ENCODE data around the gene NCOA3.
"Not testable (repeated sequence)": the region's sequence is repeated elsewhere in the genome, so short reads cannot be mapped to it uniquely, and the experiment has no call there.

Gene NCOA3

DNA sequence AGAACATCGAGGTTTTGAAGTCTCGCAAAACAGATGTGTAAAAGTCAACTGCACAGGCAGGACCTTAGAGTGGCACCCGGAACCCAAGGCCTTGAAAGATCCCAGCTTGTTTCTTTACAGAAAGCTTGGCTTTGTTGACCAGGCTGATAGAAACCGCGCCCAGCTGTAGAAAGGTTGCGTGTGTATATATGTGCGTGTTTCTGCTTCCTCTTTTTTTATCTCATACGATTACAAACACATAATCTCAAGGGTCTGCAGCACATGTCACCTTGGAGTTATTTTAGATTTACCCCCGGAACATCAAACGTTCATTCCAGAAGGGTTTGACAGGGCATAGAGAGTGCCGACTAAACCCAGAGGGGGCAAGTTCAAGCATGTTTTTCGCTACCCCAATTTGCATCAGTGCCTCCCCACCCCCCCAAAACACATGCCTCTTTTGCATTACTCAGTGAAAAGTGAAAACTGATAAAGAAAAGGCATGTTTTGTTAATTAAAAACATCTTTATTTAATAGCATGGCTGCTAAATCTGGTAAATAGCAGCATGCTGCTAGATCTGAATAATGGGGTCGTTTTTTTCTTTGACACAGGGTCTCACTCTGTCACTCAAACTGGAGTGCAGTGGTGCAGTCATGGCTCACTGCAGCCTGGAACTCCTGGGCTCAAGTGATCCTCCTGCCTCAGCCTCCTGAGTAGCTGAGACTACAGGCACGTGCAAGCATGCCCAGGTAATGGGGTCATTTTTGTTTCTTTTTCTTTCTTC, 33.2 kb upstream of the NCOA3 start:
- in situ Hi-C loops (cut with HindIII; ENCODE audit: low sequenced_read_pairs), result no loop called here

DNA sequence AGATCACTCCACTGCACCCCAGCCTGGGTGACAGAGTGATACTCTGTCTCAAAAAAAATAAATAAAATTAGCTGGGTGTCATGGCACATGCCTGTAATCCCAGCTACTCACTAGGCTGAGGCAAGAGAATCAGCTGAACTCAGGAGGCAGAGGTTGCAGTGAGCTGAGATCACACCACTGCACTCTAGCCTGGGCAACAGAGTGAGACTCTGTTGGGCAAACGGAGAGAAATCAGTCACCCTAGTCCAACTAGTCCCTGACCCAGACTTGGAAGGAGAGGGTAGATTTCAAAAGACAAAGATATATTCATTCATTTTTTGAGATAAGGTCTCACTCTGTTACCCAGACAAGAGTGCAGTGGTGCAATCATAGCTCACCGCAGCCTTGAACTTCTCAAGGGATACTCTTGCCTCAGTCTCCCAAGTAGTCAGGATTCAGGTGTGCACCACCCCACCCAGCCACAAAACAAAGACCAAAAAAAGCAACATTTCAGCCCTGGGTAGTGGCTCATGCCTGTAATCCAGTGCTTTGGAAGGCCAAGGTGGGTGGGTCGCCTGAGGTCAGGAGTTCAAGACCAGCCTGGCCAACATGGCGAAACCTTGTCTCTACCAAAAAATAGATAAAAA, 26.2 kb upstream of the NCOA3 start:
- in situ Hi-C loops (cut with HindIII; ENCODE audit: low sequenced_read_pairs), result no loop called here

DNA sequence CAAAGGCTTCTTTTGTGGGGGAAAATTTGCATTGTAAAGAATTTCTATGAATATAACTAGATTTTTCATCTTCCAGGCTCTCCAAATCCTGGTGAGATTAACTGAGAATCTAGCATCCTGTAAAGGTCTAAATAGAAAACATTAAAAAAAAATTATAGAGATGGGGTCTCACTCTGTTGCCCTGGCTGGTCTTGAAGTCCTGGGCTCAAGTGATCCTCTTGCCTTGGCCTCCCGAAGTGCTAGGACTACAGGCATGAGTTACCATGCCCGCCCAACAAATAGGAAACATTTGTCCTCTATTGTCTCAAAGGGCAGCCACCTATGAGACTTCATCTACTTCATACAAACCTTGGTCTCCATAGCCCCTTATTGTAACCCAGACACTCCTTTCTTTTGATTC, 25.2 kb upstream of the NCOA3 start:
- in situ Hi-C loops (cut with HindIII; ENCODE audit: low sequenced_read_pairs), result no loop called here

DNA sequence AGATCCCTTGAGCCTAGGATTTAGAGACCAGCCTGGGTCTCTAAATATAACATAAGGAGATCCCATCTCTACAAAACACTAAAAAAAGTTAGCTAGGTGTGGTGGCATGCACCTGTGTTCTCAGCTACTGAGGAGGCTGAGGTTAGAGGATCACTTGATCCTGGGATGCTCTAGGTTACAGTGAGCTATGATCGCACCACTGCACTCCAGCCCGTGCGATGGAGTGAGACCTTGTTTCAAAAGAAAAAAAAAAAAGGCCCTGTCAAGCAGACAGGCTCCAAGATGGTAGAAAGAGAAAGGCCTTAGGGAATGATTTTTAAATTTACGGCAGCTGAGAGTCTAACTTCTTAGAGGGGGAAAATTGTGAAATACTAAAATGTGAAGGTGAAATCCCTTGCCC, 22.6 kb upstream of the NCOA3 start:
- in situ Hi-C loops (cut with HindIII; ENCODE audit: low sequenced_read_pairs), result no loop called here

DNA sequence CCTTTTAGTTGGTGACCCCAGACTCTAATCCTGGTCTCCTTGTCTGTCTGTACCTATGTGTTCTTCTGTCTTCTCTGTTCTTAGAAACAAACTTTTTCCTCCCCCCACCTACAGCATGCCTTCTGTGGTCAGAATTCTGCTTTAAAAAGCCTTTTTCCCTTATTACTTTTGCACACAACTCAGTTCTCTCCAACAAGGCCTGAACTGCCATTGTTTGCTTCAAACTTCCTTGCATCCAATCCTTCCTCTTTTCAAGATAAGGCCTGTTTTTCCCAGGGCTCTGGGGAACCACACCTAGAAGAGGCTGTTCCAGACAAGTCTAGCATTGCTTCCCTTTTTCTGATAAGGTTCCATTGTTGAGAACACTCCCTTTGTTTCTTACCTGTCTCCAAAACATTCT, 22.2 kb upstream of the NCOA3 start:
- in situ Hi-C loops (cut with HindIII; ENCODE audit: low sequenced_read_pairs), result no loop called here

DNA sequence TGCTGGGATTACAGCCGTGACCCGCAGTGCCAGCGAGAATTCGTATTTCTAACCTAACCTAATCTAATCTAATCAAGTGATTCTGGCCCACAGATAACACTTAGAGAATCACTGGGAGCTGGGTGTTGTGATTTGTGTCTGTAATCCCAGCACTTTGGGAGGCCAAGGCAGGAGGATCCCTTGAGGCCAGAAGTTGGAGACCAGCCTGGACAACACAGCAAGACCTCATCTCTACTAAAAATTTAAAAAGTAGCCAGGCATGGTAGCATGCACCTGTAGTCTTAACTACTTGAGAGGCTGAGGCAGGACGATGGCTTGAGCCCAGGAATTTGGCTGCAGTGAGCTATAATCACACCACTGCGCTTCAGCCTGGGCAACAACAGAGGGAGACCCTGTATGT, 21.4 kb upstream of the NCOA3 start:
- in situ Hi-C loops (cut with HindIII; ENCODE audit: low sequenced_read_pairs), result no loop called here

DNA sequence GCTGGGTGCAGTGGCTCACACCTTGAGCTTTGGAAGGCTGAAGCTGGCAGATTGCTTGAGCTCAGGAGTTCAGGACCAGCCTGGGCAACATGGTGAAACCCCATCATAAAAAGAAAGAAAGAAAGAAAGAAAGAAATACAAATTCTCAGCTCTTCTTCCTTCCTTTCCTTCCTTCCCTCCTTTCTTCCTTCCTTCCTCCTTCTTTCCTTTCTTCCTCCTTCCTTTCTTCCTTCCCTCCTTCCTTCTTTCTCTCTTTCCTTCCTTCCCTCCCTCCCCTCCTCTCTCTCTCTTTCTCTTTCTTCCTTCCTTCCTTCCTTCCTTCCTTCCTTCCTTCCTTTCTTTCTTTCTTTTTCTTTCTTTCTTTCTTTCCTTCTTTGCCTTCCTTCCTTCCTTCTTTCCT, 21.0 kb upstream of the NCOA3 start:
- in situ Hi-C loops (cut with HindIII; ENCODE audit: low sequenced_read_pairs), result no loop called here

DNA sequence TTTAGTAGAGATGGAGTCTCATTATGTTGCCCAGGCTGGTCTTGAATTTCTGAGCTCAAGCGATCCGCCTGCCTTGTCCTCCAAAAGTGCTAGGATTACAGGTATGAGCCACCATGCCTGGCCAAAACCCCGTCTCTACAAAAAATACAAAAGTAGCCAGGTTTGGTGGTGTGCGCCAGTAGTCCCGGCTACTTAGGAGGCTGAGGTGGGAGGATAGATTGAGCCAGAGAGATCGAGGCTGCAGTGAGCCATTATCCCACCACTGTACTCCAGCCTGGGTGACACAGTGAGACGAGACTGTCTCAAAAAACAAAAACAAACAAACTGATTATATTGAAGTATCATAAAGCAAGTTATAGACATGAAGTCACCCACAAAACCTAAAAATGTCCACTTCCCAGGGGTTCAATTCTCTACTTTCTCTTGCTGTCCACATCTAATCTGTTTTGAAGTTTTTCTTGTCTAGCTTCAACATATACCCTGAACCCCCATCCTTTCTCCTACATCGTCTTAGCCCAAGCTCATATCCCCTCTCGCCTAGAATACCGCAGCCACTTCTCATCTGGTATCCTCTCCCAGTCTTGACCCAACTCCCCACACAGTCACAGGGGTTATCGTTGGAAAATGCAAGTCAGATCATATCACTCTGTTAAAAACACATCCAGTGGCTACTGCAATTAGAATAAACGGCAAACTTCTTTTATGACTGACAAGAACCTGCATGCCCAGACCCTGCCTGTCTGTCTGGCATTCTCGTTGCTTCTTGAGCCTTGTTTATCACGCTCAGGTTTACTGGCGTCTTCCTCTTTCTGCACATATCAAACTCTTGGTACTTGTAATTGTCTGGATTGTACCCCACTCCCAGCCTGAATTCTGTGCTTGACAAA, 20.1 kb upstream of the NCOA3 start:
- in situ Hi-C loops (cut with HindIII; ENCODE audit: low sequenced_read_pairs), result no loop called here

DNA sequence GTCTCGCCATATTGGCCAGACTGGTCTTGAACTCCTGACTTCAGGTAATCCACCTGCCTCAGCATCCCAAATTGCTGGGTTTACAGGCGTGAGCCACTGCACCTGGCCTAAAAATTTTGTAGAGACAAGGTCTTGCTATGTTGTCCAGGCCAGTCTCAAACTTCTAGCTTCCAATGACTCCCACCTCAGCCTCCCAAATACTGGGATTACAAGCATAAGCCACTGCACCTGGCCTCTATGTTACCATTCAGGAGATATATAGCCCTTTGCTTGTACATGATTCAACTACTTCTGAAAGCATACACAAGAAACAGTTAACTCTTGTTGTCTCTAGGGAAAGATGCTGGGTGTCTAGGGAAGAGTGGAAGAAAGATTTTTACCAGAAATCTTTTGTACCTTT, 19.0 kb upstream of the NCOA3 start:
- in situ Hi-C loops (cut with HindIII; ENCODE audit: low sequenced_read_pairs), result no loop called here

DNA sequence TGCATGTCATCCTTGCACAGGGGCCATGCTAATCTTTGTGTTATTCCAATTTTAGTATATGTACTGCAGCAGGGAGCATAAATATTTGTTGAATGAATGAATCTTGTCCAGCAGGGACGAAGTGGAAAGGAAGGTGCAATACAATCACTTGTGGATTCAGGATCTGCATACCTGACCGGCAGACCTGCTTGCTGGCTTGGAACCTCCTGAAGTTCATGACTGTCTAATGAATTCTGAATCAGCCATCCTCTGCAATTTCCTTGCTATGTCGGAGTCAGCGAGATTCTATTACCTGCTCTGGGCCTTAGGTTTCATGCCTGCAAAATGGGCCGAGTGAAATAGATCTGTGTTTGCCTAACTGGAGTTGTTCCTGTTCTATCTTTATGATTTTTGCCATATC, 17.4 kb upstream of the NCOA3 start:
- in situ Hi-C loops (cut with HindIII; ENCODE audit: low sequenced_read_pairs), result no loop called here

DNA sequence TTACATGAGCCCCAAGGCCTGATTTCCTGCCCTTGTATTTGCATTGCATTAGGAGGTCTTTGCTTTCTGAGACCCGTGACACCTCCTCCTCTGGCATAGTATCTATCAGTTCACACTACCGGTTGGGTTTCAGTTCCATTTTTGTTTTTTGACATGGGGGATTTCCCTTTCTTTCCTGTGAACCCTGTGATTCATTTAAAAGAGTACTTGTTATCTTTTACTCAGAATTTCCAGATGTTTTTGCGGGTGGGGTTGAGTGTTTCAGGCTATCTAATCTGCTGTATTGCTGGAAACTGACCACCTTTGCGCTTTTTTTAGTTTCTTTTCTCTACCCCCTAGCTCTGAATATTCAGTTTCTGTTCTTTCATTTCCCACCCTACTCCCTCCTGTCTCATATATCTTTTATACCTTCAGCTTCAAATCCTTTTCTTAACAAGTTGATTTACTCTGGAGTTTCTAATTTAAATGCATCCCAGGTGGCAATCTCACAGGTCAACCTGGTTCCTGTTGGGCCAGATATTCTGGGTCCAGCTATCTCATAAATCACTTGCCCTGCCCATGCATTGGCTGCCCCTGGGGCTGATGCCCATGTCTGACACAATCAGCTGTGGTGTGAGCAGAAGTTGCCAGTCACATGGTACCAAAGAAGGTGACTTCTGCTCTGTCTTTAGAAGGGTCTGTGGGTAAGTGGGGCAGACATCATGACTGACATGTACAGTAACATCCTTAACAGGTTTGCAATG, 14.3 kb upstream of the NCOA3 start:
- in situ Hi-C loops (cut with HindIII; ENCODE audit: low sequenced_read_pairs), result no loop called here

DNA sequence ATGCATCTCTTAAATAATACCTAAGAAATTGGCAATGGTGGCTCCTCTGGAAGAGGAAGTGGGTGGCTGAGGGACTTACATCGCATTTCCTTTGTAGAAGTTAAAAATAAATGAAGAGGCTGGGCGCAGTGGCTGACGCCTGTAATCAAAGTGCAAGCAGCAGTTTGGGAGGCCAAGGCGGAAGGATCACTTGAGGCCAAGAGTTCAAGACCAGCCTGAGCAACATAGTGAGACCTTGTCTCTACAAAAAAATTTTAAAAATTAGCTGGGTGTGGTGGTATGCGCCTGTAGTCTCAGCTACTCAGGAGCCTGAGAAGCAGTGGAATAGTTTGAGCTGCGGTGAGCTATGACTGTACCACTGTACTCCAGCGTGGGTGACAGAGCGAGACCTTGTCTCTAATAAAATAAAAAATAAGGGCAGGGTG, 12.2 kb upstream of the NCOA3 start:
- in situ Hi-C loops (cut with HindIII; ENCODE audit: low sequenced_read_pairs), result no loop called here

DNA sequence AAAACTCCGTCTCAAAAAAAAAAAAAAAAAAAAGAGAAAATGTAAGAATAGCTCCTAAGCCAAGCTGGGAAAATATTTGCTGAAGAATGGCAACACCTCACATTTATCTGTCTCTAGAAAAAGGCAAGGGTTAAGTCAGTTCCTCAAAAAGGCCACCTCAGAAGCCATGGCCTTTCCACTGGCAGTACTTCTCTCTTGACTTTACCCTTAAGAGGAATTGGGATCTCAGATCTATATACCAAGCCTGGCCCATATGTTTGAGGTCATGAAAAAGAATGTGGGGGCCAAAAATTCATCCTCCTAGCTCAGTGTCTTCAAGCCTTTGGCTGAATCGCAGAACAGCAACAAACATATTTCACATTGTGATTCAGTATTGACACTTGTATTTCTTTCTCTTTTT, 10.9 kb upstream of the NCOA3 start:
- in situ Hi-C loops (cut with HindIII; ENCODE audit: low sequenced_read_pairs), result no loop called here

DNA sequence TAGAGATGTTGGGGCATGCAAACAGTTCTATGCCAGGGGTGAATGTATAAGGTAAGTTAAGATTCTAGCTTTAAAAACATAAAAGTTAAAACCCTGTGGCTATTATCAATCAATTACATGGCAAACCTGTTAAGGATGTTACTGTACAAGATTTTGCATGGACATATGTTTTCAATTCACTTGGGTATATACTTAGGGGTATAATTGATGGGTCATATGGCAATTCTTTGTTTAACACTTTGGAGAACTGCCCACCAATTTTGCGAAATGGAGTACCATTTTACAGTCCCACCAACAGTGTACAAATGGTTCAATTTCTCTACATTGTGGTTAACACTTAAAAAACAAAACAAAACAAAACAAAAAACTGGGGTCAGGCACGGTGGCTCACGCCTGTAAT, 9.4 kb upstream of the NCOA3 start:
- in situ Hi-C loops (cut with HindIII; ENCODE audit: low sequenced_read_pairs), result no loop called here

DNA sequence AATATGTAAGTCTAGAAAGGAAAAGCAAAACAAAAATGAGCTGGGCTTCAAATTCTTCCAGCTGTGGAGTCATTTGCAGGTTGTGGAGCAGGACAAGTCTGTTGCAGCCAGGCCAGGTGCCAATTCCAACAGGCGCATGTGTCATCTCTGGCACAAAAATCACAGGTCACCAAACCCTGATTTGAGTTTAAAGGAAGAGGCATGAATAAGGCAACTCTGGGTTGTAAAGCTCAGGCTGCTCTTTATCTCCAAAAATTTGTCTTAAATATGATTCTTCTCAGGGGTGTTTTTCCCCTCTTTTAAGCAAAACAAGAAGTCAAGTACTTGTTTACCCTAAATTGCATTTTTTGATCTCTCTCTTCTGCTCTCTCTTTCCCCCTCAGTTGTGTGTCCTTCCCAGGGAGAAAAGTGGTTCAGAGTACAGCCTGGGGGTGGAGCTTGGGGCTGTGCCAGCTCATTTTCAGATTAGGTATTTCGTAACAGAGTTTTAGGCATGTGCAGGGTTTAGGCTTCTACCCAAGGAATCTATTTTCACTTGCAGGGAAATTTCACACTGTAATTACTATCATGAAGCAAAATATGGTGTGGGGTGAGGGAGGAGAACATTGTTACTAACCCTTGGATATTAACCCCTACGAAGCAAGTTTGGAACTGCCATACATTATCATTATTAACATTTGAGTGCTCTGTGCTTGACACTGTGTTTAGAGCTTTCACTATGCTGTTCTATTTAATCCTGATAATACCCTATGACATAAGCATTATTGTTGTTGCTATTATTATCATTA, 8.3 kb upstream of the NCOA3 start:
- in situ Hi-C loops (cut with HindIII; ENCODE audit: low sequenced_read_pairs), result no loop called here

DNA sequence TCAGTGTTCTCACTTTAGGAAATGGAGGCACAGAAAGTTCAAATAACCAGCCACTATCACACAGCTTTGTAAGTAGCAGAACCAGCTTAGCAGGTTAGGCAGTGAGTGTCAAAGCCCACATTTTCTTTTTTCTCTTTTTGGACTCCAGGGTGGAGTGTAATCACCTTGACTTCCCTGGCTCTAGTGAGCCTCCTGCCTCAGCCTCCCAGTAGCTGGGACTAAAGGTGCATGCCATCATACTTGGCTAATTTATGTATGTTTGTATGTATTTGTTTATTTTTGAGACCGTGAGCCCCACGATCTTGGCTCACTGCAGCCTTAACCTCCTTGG, 7.8 kb upstream of the NCOA3 start:
- in situ Hi-C loops (cut with HindIII; ENCODE audit: low sequenced_read_pairs), result no loop called here

DNA sequence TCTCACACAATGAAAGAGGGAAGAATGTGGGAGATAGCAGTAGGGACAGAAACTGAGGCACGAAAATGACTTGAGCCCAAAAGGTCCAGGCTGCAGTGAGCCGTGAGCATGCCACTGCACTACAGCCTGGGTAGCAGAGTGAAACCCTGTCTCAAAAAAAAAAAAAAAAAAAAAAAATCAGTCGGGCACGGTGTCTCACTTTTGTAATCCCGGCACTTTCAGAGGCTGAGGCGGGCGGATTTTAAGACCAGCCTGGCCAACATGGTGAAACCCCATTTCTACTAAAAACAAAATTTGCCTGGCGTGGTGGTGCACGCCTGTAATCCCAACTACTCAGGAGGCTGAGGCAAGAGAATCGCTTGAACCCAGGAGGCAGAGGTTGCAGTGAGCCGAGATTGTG, 7.1 kb upstream of the NCOA3 start:
- in situ Hi-C loops (cut with HindIII; ENCODE audit: low sequenced_read_pairs), result not testable (repeated sequence)

DNA sequence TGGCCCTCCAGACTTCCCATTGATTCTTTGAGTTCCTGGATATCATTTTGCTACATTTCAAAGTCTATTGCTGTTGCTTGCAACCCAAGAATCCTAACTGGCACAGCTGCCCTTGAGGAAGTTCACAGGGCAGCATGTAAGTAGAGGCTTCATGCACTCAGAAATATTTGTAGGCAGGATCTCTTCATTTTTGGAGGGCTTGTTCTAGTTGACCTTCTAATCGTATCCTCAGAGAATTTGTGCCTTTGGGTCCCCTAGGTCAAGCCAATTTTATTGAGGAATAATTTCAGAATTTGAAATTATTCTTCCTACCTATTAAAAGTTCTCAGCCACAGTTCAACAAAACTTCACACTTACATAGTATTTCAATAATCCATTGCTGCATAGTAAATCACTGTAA, 5.6 kb upstream of the NCOA3 start:
- in situ Hi-C loops (cut with HindIII; ENCODE audit: low sequenced_read_pairs), result no loop called here

DNA sequence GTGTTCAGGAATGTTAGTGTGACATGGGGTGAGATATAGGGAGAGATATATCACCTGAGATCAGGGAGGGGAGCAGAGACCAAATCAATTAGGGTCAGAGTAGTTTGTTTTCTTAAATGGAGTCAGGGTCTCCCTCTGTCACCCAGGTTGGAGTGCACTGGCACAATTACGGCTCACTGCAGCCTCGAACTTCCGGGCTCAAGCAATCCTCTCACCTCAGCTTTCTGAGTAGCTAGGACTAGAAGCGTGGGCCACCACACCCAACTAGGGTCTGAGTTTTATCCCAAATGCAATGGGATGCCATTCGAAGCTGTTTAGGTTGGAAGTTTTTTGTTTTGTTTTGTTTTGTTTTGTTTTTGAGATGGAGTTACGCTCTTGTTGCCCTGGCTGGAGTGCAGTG, 3.1 kb upstream of the NCOA3 start:
- in situ Hi-C loops (cut with HindIII; ENCODE audit: low sequenced_read_pairs), result no loop called here

DNA sequence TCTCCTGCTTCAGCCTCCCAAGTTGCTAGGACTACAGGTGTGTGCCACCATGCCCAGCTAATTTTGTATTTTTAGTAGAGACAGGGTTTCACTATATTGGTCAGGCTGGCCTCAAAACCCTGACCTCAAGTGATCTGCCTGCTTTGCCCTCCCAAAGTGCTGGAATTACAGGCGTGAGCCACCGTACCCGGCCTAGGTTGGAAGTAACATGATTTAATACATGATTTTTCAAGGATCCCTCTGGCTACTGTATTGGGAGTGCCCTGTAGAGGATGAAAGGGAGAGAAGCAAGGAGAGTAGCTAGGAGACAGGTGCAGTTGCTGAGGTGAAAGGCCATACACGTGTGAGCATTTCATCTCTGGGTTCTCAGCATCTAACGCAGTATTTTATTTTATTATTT, 2.6 kb upstream of the NCOA3 start:
- in situ Hi-C loops (cut with HindIII; ENCODE audit: low sequenced_read_pairs), result no loop called here

DNA sequence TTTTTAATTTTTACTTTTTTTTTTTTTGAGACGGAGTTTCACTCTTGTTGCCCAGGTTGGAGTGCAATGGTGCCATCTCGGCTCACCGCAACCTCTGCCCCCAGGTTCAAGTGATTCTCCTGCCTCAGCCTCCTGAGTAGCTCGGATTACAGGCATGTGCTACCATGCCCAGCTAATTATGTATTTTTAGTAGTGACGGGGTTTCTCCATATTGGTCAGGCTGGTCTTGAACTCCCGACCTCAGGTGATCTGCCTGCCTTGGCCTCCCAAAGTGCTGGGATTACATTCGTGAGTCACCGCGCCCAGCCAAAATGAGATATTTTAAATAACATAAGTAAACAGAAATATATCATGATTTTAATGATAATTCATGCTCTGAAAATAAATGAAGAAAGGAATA, 1.6 kb upstream of the NCOA3 start:
- in situ Hi-C loops (cut with HindIII; ENCODE audit: low sequenced_read_pairs), result not testable (repeated sequence)
